Trophoblast cell (in vitro differentiated cells and primary cell): ENCODE results near the gene AFAP1L2.

Experiments
- DNase-seq, 2 donors: peaks; one replicate each; pipeline ENCODE4 v3.0.0-alpha.2; 2016
- H2AFZ ChIP-seq: 2 replicates; pipeline ENCODE4 v1.6.1; 2013; ENCODE audit warnings: low read length, moderate library complexity, mild to moderate bottlenecking; ENCODE audit not compliant: insufficient read depth, poor library complexity
- H2AK5ac ChIP-seq: 2 replicates; pipeline ENCODE4 v1.6.1; 2013; ENCODE audit warnings: mild to moderate bottlenecking, low read length
- H2BK120ac ChIP-seq: 2 replicates; pipeline ENCODE4 v1.6.1; 2013; ENCODE audit warnings: low read length, mild to moderate bottlenecking, moderate library complexity; ENCODE audit not compliant: insufficient read depth, poor library complexity
- H2BK12ac ChIP-seq: 2 replicates; pipeline ENCODE4 v1.6.1; 2013; ENCODE audit warnings: mild to moderate bottlenecking, low read length, moderate library complexity
- H2BK5ac ChIP-seq: 2 replicates; pipeline ENCODE4 v1.6.1; 2013; ENCODE audit warnings: low read length, low read depth, moderate library complexity, mild to moderate bottlenecking; ENCODE audit not compliant: poor library complexity
- H3K14ac ChIP-seq: 2 replicates; pipeline ENCODE4 v1.6.1; 2013; ENCODE audit warnings: mild to moderate bottlenecking, low read length
- H3K18ac ChIP-seq: 2 replicates; pipeline ENCODE4 v1.6.1; 2013; ENCODE audit warnings: mild to moderate bottlenecking, low read length
- H3K23ac ChIP-seq: 2 replicates; pipeline ENCODE4 v1.6.1; 2013; ENCODE audit warnings: low read length
- H3K27ac ChIP-seq: 2 replicates; pipeline ENCODE4 v1.5.1; 2013; ENCODE audit warnings: low read depth, mild to moderate bottlenecking, inconsistent platforms, low read length, moderate library complexity
- H3K27me3 ChIP-seq: 2 replicates; pipeline ENCODE4 v1.6.1; 2013; ENCODE audit warnings: inconsistent platforms, mild to moderate bottlenecking, low read length, moderate library complexity; ENCODE audit not compliant: insufficient read depth
- H3K36me3 ChIP-seq, 2 experiments: 1 replicate in 1 of 2; 2 replicates in 1 of 2; pipeline ENCODE4 v1.6.1; 2013; ENCODE audit warnings: low read length in 2 of 2, mild to moderate bottlenecking in 2 of 2, moderate library complexity in 1 of 2; ENCODE audit not compliant: insufficient read depth in 2 of 2, control insufficient read depth in 1 of 2
- H3K4ac ChIP-seq: 2 replicates; pipeline ENCODE4 v1.6.1; 2013; ENCODE audit warnings: low read depth, mild to moderate bottlenecking, low read length, moderate library complexity
- H3K4me1 ChIP-seq, 2 experiments: 1 replicate in 1 of 2; 2 replicates in 1 of 2; pipeline ENCODE4 v1.6.1; 2013; ENCODE audit warnings: low read length in 2 of 2, mild to moderate bottlenecking in 2 of 2, moderate library complexity in 1 of 2; ENCODE audit not compliant: insufficient read depth in 2 of 2, control insufficient read depth in 1 of 2
- H3K4me2 ChIP-seq: 2 replicates; pipeline ENCODE4 v1.6.1; 2013; ENCODE audit warnings: inconsistent platforms, mild to moderate bottlenecking, low read length, moderate library complexity
- H3K4me3 ChIP-seq: 2 replicates; pipeline ENCODE4 v1.5.1; 2013; ENCODE audit warnings: mild to moderate bottlenecking, low read depth, low read length, inconsistent platforms
- H3K79me1 ChIP-seq: one replicate; pipeline ENCODE4 v1.6.1; 2013; ENCODE audit warnings: low read length
- H3K79me2 ChIP-seq: 2 replicates; pipeline ENCODE4 v1.6.1; 2013; ENCODE audit warnings: low read length, mild to moderate bottlenecking; ENCODE audit not compliant: control insufficient read depth, insufficient read depth, poor library complexity
- H3K9ac ChIP-seq: 2 replicates; pipeline ENCODE4 v1.6.1; 2013; ENCODE audit warnings: mild to moderate bottlenecking, low read length
- H3K9me3 ChIP-seq: 2 replicates; pipeline ENCODE4 v1.6.1; 2013; ENCODE audit warnings: low read depth, mild to moderate bottlenecking, control low read depth, inconsistent platforms, low read length; ENCODE audit not compliant: insufficient read depth
- H4K12ac ChIP-seq: 2 replicates; pipeline ENCODE4 v1.6.1; 2013; ENCODE audit warnings: low read depth, mild to moderate bottlenecking, low read length, moderate library complexity
- H4K8ac ChIP-seq: 2 replicates; pipeline ENCODE4 v1.6.1; 2013; ENCODE audit warnings: low read depth, mild to moderate bottlenecking, low read length, moderate library complexity
- H4K91ac ChIP-seq: one replicate; pipeline ENCODE4 v1.6.1; 2013; ENCODE audit warnings: low read depth, mild to moderate bottlenecking, low read length, moderate library complexity
- WGBS: extraction: QIAGEN DNeasy Blood & Tissue Kit; methylation state at CpG from one replicate; pipeline ENCODE4 v1.1.7; 2013; ENCODE audit warnings: missing lambda C conversion rate; ENCODE audit not compliant: insufficient read length, insufficient coverage; ENCODE audit errors: extremely low coverage; 5-methylcytosine and 5-hydroxymethylcytosine counted together

The AFAP1L2 gene

DNA sequence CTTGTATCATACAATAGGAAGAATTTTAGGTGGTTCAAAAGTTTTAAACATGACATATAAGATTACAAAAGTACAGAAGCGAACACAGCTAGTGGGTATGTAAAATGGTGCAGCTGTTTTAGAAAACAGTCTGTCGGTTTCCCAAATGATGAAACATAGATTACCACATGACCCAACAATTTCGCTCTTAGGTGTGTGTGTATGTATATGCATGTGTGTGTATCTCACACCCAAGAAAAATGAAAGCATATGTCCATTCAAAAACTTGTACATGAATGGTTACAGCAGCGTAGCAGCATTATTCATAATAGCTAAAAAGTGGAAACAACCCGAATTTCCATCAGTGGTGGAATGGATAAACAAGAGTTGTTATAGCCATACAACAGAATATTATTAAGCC, 23.5 kb downstream of the AFAP1L2 start:
- WGBS, result no CpG with 5 or more reads among the region's 5 CpGs
- H2BK12ac ChIP-seq, result no peak overlapping the region
- H3K79me1 ChIP-seq, result no peaks in the 10 kb centered on the region
- H2BK5ac ChIP-seq, result no peak overlapping the region
- no peak overlapping the region for H4K8ac ChIP-seq
- no peak overlapping the region for H3K14ac ChIP-seq
- no peak for DNase-seq
- no peak overlapping the region for H2AFZ ChIP-seq
- H2BK120ac ChIP-seq, result no peak overlapping the region
- H3K36me3 ChIP-seq, result peaks cover 14 to 16% of the 10 kb centered on the region in 2 experiments
- H4K91ac ChIP-seq, result no peak overlapping the region
- H2AK5ac ChIP-seq, result no peak overlapping the region
- H3K4ac ChIP-seq, result no peak overlapping the region
- H3K27me3 ChIP-seq, result no peaks in the 10 kb centered on the region
- peaks cover 2 to 10% of the 10 kb centered on the region in 2 experiments for H3K4me1 ChIP-seq
- H3K4me2 ChIP-seq, result no peak overlapping the region
- no peak overlapping the region for H3K18ac ChIP-seq
- H4K12ac ChIP-seq, result no peak overlapping the region
- H3K79me2 ChIP-seq, result no peaks in the 10 kb centered on the region
- no peak overlapping the region for H3K23ac ChIP-seq
- H3K9ac ChIP-seq, result no peak overlapping the region
- H3K4me3 ChIP-seq, result no peak overlapping the region
- H3K27ac ChIP-seq, result no peak overlapping the region
- peaks cover 2% of the 10 kb centered on the region for H3K9me3 ChIP-seq

DNA sequence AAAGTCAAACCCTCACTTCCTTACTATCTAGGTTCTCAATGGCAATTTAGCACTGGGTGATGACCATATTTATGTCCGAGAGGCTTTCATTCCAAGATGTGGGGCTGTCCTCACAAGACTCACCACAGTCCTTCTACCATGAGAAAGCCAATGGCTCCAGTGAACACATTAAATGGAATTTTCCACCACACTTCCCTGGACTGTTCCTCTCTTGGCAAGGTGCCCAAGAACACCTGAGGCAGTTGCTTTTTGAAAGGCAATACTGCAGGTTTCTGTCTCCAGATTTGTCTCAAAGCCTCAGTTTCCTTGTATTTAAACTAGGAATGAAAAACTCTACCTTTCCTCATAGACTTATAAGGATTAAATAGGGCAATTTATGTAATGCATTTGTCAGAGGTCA, 24.2 kb downstream of the AFAP1L2 start:
- H2BK12ac ChIP-seq, result no peak overlapping the region
- peak overlapping the region; percentile 54 for H3K18ac ChIP-seq
- no peak overlapping the region for H3K14ac ChIP-seq
- no peak overlapping the region for H4K8ac ChIP-seq
- no peak overlapping the region for H4K91ac ChIP-seq
- H3K4me3 ChIP-seq, result no peak overlapping the region
- H3K36me3 ChIP-seq, result peaks cover 10 to 12% of the 10 kb centered on the region in 2 experiments
- H2AK5ac ChIP-seq, result no peak overlapping the region
- no peak overlapping the region for H3K4me2 ChIP-seq
- no peak overlapping the region for H2AFZ ChIP-seq
- no peak overlapping the region for H2BK5ac ChIP-seq
- no peaks in the 10 kb centered on the region for H3K9me3 ChIP-seq
- peak overlapping the region; percentile 50 for H3K4ac ChIP-seq
- H4K12ac ChIP-seq, result no peak overlapping the region
- peaks cover 2 to 10% of the 10 kb centered on the region in 2 experiments for H3K4me1 ChIP-seq
- no peak overlapping the region for H3K23ac ChIP-seq
- DNase-seq, result no peak
- no peaks in the 10 kb centered on the region for H3K27me3 ChIP-seq
- H3K79me1 ChIP-seq, result no peaks in the 10 kb centered on the region
- H2BK120ac ChIP-seq, result no peak overlapping the region
- H3K27ac ChIP-seq, result no peak overlapping the region
- no peaks in the 10 kb centered on the region for H3K79me2 ChIP-seq
- no peak overlapping the region for H3K9ac ChIP-seq
- WGBS, result no CpG with 5 or more reads among the region's 1 CpG

DNA sequence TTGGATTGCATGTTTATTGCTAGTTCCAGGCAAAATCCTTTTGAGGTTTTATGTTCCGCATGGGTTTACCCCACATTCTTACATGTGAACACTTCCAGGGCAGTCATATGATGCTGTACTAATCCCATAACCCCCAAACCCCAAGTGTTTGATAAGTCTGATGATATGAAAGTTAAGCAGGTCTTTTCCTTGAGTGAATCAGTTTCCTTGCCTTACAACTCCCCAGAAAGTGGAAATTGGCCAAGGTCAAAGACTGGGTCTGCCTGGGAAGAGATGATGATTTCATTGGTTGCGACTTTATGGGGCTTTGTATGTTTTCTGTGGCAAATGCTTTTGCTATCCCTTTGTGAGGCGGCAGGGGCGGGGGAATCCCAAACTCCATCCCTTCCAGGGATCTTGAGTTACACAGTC, 24.7 kb downstream of the AFAP1L2 start:
- Histone ChIP-seq H2BK5ac (no peak overlapping the region), H3K27me3 (no peaks in the 10 kb centered on the region), H3K36me3 (peaks cover 7 to 8% of the 10 kb centered on the region in 2 experiments)

DNA sequence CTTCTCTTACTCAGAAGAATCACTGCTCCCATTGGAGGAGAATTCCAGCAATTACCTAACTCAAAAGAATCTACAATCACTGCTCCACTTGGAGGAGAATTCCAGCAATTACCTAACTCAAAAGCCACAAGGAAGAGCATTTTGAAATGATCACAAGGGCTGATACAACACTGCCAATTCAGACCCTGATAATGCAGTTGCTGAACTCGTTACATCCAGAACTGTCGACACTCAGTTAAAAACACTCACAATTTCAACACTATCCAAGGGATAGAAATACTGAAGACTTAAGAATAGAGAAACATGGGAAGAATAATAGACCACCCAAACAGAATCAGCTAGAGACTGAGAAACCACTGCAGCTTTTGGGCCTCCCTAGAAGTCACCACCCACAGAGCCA, 27.8 kb downstream of the AFAP1L2 start:
- no CpG with 5 or more reads among the region's 2 CpGs for WGBS

More for the DNA sequence above, 24.7 kb downstream of the AFAP1L2 start:
- Histone ChIP-seq H3K9ac (no peak overlapping the region), H2AK5ac (no peak overlapping the region), H3K23ac (no peak overlapping the region), H3K4me1 (peaks cover 2 to 11% of the 10 kb centered on the region in 2 experiments), H3K79me1 (no peaks in the 10 kb centered on the region), H3K4me3 (no peak overlapping the region), H3K9me3 (no peaks in the 10 kb centered on the region), H2BK12ac (peak overlapping the region; percentile 10), H3K18ac (peak overlapping the region; percentile 54), H3K4me2 (no peak overlapping the region), H2AFZ (no peak overlapping the region), H3K27ac (no peak overlapping the region), H3K14ac (no peak overlapping the region), H3K4ac (peak overlapping the region; percentile 50), H4K12ac (no peak overlapping the region), H4K8ac (no peak overlapping the region), H3K79me2 (no peaks in the 10 kb centered on the region), H2BK120ac (no peak overlapping the region), H4K91ac (no peak overlapping the region)
- WGBS, result no CpG with 5 or more reads among the region's 4 CpGs
- no peak for DNase-seq

More for the DNA sequence above, 27.8 kb downstream of the AFAP1L2 start:
- no peak overlapping the region for H4K91ac ChIP-seq
- no peak overlapping the region for H2AK5ac ChIP-seq
- H4K12ac ChIP-seq, result no peak overlapping the region
- no peaks in the 10 kb centered on the region for H3K27me3 ChIP-seq
- no peak overlapping the region for H3K4me3 ChIP-seq
- H3K23ac ChIP-seq, result no peak overlapping the region
- no peak overlapping the region for H4K8ac ChIP-seq
- H3K4ac ChIP-seq, result no peak overlapping the region
- no peak overlapping the region for H2BK5ac ChIP-seq
- no peaks in the 10 kb centered on the region for H3K79me1 ChIP-seq
- peaks cover 9% of the 10 kb centered on the region for H3K79me2 ChIP-seq
- peak overlapping the region; percentile 47 for H2BK12ac ChIP-seq
- no peak overlapping the region for H2BK120ac ChIP-seq
- DNase-seq, result peak; percentile 32 to 80
- peak overlapping the region; percentile 36 for H3K27ac ChIP-seq
- H3K9me3 ChIP-seq, result no peaks in the 10 kb centered on the region
- H3K4me2 ChIP-seq, result no peak overlapping the region
- H3K9ac ChIP-seq, result no peak overlapping the region
- H3K4me1 ChIP-seq, result peaks cover 23 to 26% of the 10 kb centered on the region in 2 experiments
- H3K14ac ChIP-seq, result no peak overlapping the region
- no peak overlapping the region for H3K18ac ChIP-seq
- H2AFZ ChIP-seq, result no peak overlapping the region
- no peaks in the 10 kb centered on the region for H3K36me3 ChIP-seq
